Heart left ventricle (tissue), 13 donors: Measurements from ENCODE around the gene TMEM176A.

ENCODE experiments used
- CTCF ChIP-seq, 12 donors: fragments of 200-600 bp; sonication (generic) in 4 of 12; IDR thresholded peaks; one replicate each; pipeline versions ENCODE4 v1.5.0 to v1.8.0; 2018 to 2022; ENCODE audit warnings: antibody characterized with exemption in 12 of 12, mild to moderate bottlenecking in 5 of 12
- POLR2A ChIP-seq, 2 donors: fragments of 450-650 bp; IDR thresholded peaks; one replicate each; pipeline ENCODE4 v1.6.1; 2017; ENCODE audit warnings: antibody characterized with exemption in 2 of 2, mild to moderate bottlenecking in 2 of 2, moderate library complexity in 2 of 2
- donor health status: ischemic (EF 13 %, LVEDD 7.1; RV severe dilation, severe dysfunction).
- donor health status: DM: no; HTN: yes; CAD: no.
- donor health status: DM: no; HTN: no; CAD: no.
- donor health status: ischemic (EF 25% LVEDD 6.9; RV normal size, moderate dysfunction).
- donor health status: ischemic (EF 25% LVEDD 5.7; RV mildly dilated, moderate dysfunction).
- donor health status: ischemic (EF 35%, LVEDD 5.7; RV mildly dilated, moderate dysfunction).
- donor health status: nonischemic (EF 11% LVEDD 7.7; RV severe dilation, severe dysfunction).
- donor health status: DM: yes; HTN: yes; CAD: no.
- donor health status: PGD.
- donor health status: ischemic (EF 29% LVEDD 5.4; RV normal size, mild dysfunction).
- donor health status: nonischemic (EF 23%, LVEDD 6.1; RV moderate dilation, normal function).

GRCh38 chr7:150823043-150823442 lies 22.5 kb downstream of the TMEM176A start:
- TF ChIP-seq CTCF (IDR thresholded peaks at IDR 0.05): no peak
- no peak for TF ChIP-seq POLR2A (IDR thresholded peaks at IDR 0.05)
